GM23338 (cell line): Measurements from ENCODE around the gene IL13RA2. TPM values are rescaled to one million over a fixed set of nuclear protein-coding genes. Genes with fewer than 3 reads are reported as not detected.

Experiments
- ATAC-seq: fragments of 200-7000 bp; cut with Tn5 transposase; 3 replicates; pipeline ENCODE4 v1.9.1; 2020
- DNase-seq: peaks from one replicate; pipeline ENCODE4 v3.0.0-alpha.2; 2015; ENCODE audit warnings: low spot score
- H2AFZ ChIP-seq: fragments of 200-600 bp; sonication (generic); 2 replicates; pipeline ENCODE4 v1.8.0; 2016; ENCODE audit warnings: antibody characterized with exemption, mild to moderate bottlenecking, moderate library complexity
- H3F3A ChIP-seq: fragments of 200-600 bp; sonication (generic); replicated peaks from 2 replicates; pipeline ENCODE4 v1.8.0; 2017; ENCODE audit warnings: antibody characterized with exemption, mixed run types, low read depth
- H3K27ac ChIP-seq: fragments of 200-600 bp; sonication (generic); 2 replicates; pipeline ENCODE4 v1.6.1; 2016; ENCODE audit warnings: low read depth
- H3K27me3 ChIP-seq: fragments of 200-600 bp; sonication (generic); 2 replicates; pipeline ENCODE4 v1.8.0; 2016; ENCODE audit warnings: mild to moderate bottlenecking, mixed run types, moderate library complexity; ENCODE audit not compliant: insufficient read depth
- H3K36me3 ChIP-seq: fragments of 200-600 bp; sonication (generic); 2 replicates; pipeline ENCODE4 v1.8.0; 2016; ENCODE audit warnings: mild to moderate bottlenecking; ENCODE audit not compliant: insufficient read depth
- H3K4me1 ChIP-seq: fragments of 200-600 bp; sonication (generic); 2 replicates; pipeline ENCODE4 v1.8.0; 2016; ENCODE audit warnings: mild to moderate bottlenecking, moderate library complexity; ENCODE audit not compliant: insufficient read depth
- H3K4me2 ChIP-seq: fragments of 200-600 bp; sonication (generic); 2 replicates; pipeline ENCODE4 v1.7.1; 2017; ENCODE audit warnings: mixed run types
- H3K4me3 ChIP-seq: fragments of 200-600 bp; sonication (generic); 2 replicates; pipeline ENCODE4 v1.6.1; 2016; ENCODE audit warnings: mixed run types
- H3K79me2 ChIP-seq: fragments of 200-600 bp; sonication (generic); replicated peaks from 2 replicates; pipeline ENCODE4 v1.8.0; 2017; ENCODE audit warnings: mild to moderate bottlenecking; ENCODE audit not compliant: insufficient read depth
- H3K9me2 ChIP-seq: fragments of 200-600 bp; sonication (generic); 2 replicates; pipeline ENCODE4 v1.8.0; 2017; ENCODE audit not compliant: insufficient read depth
- H4K20me1 ChIP-seq: fragments of 200-600 bp; sonication (generic); replicated peaks from 2 replicates; pipeline ENCODE4 v1.8.0; 2017; ENCODE audit warnings: mild to moderate bottlenecking; ENCODE audit not compliant: insufficient read depth
- H3K27ac Mint-ChIP-seq: 2 replicates; pipeline ENCODE4 v1.8.0; 2020; ENCODE audit warnings: inconsistent platforms, mild to moderate bottlenecking, moderate library complexity, mixed read lengths
- H3K27me3 Mint-ChIP-seq: 3 replicates; pipeline ENCODE4 v1.8.0; 2022; ENCODE audit warnings: low read depth, mild to moderate bottlenecking, moderate library complexity, mixed read lengths, inconsistent platforms; ENCODE audit not compliant: insufficient read depth, poor library complexity
- H3K36me3 Mint-ChIP-seq: 3 replicates; pipeline ENCODE4 v1.8.0; 2021; ENCODE audit warnings: low read depth, mild to moderate bottlenecking, inconsistent platforms, moderate library complexity, mixed read lengths
- H3K4me1 Mint-ChIP-seq: 3 replicates; pipeline ENCODE4 v1.8.0; 2020; ENCODE audit warnings: mild to moderate bottlenecking, inconsistent platforms, mixed read lengths
- H3K4me3 Mint-ChIP-seq: 3 replicates; pipeline ENCODE4 v1.8.0; 2021; ENCODE audit warnings: moderate library complexity, mild to moderate bottlenecking, inconsistent platforms, mixed read lengths
- H3K9me3 Mint-ChIP-seq: 3 replicates; pipeline ENCODE4 v1.8.0; 2020; ENCODE audit warnings: moderate library complexity, mild to moderate bottlenecking, inconsistent platforms, mixed read lengths
- EZH2phosphoT487 ChIP-seq: fragments of 200-600 bp; sonication (generic); IDR thresholded peaks from one replicate; pipeline ENCODE4 v1.8.1; 2018; ENCODE audit warnings: antibody characterized with exemption; ENCODE audit not compliant: unreplicated experiment
- POLR2AphosphoS5 ChIP-seq: IDR thresholded peaks from 2 replicates; pipeline ENCODE4 v1.6.1; 2016; ENCODE audit warnings: antibody characterized with exemption, low read depth
- ZNF331 ChIP-seq: fragments of 250-450 bp; sonication (Bioruptor Pico); IDR thresholded peaks from 2 replicates; pipeline ENCODE4 v1.5.0; 2020; ENCODE audit warnings: low read depth, mild to moderate bottlenecking, moderate library complexity
- polyA plus RNA-seq: library from polyadenylated mRNA; unstranded; fragments of >200 nt; fragmentation: Nextera tagmentation; extraction: Ambion mirVana; gene quantifications from 2 replicates; pipeline ENCODE4 v1.2.1, GENCODE V29; 2016
- small RNA-seq: library from RNA; depleted of rRNA; stranded (forward); fragments of <200 nt; gene quantifications from one replicate; pipeline ENCODE3, GENCODE V24; 2014; ENCODE audit warnings: low replicate concordance
- total RNA-seq: library from RNA; depleted of rRNA; stranded (reverse); fragments of >200 nt; shearing (Covaris generic); gene quantifications from 2 replicates; pipeline ENCODE4 v1.2.3, GENCODE V29; 2014; rRNA removed
- TF ChIP-seq, protein P1 (sequence below), 2 experiments: fragments of 200-600 bp in 1 of 2; sonication (generic) in 1 of 2; conservative IDR thresholded peaks; 2 replicates each; pipeline versions ENCODE4 v1.5.1 to v1.6.1; 2016 to 2017; ENCODE audit warnings: antibody characterized with exemption in 2 of 2, low read depth in 2 of 2, mild to moderate bottlenecking in 2 of 2, moderate library complexity in 1 of 2

IL13RA2 gene
- total and polyA plus RNA-seq, 2 experiments from 2014 or later = not detected

DNA sequence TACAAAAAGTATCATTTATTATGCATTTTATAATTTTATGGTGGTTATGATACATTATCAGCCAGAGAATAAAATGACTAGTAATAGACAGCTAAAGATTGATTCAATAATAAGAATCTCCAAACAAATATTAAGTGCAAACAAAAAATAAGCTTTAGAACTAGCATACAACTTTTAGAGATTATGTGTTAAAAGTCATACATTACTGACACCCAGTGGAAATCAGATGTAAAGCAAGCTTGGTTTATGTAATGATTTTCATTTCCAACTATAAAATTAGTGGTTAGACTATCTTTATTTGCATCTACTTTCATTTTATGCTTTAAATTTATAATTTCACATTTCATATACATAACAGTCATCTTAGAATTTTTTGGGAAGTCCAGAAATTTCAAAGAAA is 57.7 kb downstream of the IL13RA2 start:
- Histone ChIP-seq H3K9me2 (no peaks in the 10 kb centered on the region), H3K36me3 (no peaks in the 10 kb centered on the region), H3K4me2 (no peak overlapping the region), H3K27ac (no peak overlapping the region), H3K4me3 (no peak overlapping the region), H3K27me3 (no peaks in the 10 kb centered on the region), H4K20me1 (no peaks in the 10 kb centered on the region), H3F3A (no peaks in the 10 kb centered on the region), H2AFZ (no peak overlapping the region), H3K4me1 (no peaks in the 10 kb centered on the region), H3K79me2 (no peaks in the 10 kb centered on the region)
- H3K4me3 Mint-ChIP-seq = no peak overlapping the region
- no peaks in the 10 kb centered on the region for H3K27me3 Mint-ChIP-seq
- ATAC-seq = no peak
- no peaks in the 10 kb centered on the region for H3K36me3 Mint-ChIP-seq
- H3K4me1 Mint-ChIP-seq = peaks cover 7% of the 10 kb centered on the region
- H3K27ac Mint-ChIP-seq = no peak overlapping the region
- no peaks in the 10 kb centered on the region for H3K9me3 Mint-ChIP-seq
- peak; percentile 32 for DNase-seq
- TF ChIP-seq, protein P1, sequence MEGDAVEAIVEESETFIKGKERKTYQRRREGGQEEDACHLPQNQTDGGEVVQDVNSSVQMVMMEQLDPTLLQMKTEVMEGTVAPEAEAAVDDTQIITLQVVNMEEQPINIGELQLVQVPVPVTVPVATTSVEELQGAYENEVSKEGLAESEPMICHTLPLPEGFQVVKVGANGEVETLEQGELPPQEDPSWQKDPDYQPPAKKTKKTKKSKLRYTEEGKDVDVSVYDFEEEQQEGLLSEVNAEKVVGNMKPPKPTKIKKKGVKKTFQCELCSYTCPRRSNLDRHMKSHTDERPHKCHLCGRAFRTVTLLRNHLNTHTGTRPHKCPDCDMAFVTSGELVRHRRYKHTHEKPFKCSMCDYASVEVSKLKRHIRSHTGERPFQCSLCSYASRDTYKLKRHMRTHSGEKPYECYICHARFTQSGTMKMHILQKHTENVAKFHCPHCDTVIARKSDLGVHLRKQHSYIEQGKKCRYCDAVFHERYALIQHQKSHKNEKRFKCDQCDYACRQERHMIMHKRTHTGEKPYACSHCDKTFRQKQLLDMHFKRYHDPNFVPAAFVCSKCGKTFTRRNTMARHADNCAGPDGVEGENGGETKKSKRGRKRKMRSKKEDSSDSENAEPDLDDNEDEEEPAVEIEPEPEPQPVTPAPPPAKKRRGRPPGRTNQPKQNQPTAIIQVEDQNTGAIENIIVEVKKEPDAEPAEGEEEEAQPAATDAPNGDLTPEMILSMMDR (conservative IDR thresholded peaks at IDR 0.05; ENCODE audit: low read depth in 2 of 2) = peak in 1 of 2 experiments; percentile 58; a peak in 3 of 4 replicates
- TF ChIP-seq ZNF331 (CRISPR knock-in tag) (no peak), POLR2AphosphoS5 (no peak), EZH2phosphoT487 (no peak)

Small RNAs within 50 kb of the gene (small RNA-seq; reads per million reads assigned to genes)
- gene RNU6-648P = not detected

Other genes with a start within 250 kb of the IL13RA2 start
- gene RBMXL3, start 171.8 kb upstream of the IL13RA2 start, total RNA-seq = not detected in 2 replicates
- not detected in 2 replicates for gene RBMXL3, start 171.8 kb upstream of the IL13RA2 start, polyA plus RNA-seq
- gene LRCH2, start 216.5 kb upstream of the IL13RA2 start, total RNA-seq = 8.6 and 10.4 TPM in 2 replicates
- 2.3 and 2.5 TPM in 2 replicates for gene LRCH2, start 216.5 kb upstream of the IL13RA2 start, polyA plus RNA-seq